ENCODE data around the gene CHID1. TPM values are rescaled to one million over a fixed set of nuclear protein-coding genes. Genes with fewer than 3 reads are reported as not detected.

The CHID1 gene
- total RNA-seq, 2 donors from 2014 or later = 46.9 to 78.7 TPM

- Histone ChIP-seq H3K9me3 (no peaks in the 10 kb centered on the region), H3K27ac (peak overlapping the region; percentile 92 to 95), H3K36me3 (no peaks in the 10 kb centered on the region), H3K4me1 (peaks cover 0 to 20% of the 10 kb centered on the region in 2 donors), H3K4me3 (peak overlapping the region; percentile 88 to 94), H3K27me3 (no peaks in the 10 kb centered on the region)
- DNase-seq (ENCODE audit: low spot score) = peak; percentile 69
- no peak for TF ChIP-seq CTCF (IDR thresholded peaks at IDR 0.05)
These were observed 650 bp upstream of the CHID1 start for GRCh38 chr11:911031-911889.

GRCh38 chr11:910044-910588 is 494 bp downstream of the CHID1 start:
- Histone ChIP-seq H3K4me3 (peak overlapping the region; percentile 88 to 94), H3K36me3 (no peaks in the 10 kb centered on the region), H3K4me1 (peaks cover 0 to 20% of the 10 kb centered on the region in 2 donors), H3K27me3 (no peaks in the 10 kb centered on the region), H3K9me3 (no peaks in the 10 kb centered on the region), H3K27ac (peak overlapping the region; percentile 92 to 95)
- no peak for TF ChIP-seq CTCF (IDR thresholded peaks at IDR 0.05)
- no peak for DNase-seq (ENCODE audit: low spot score)

GRCh38 chr11:909406-909805 is 1.2 kb downstream of the CHID1 start:
- no peaks in the 10 kb centered on the region for H3K9me3 ChIP-seq
- TF ChIP-seq CTCF (IDR thresholded peaks at IDR 0.05) = no peak
- no peaks in the 10 kb centered on the region for H3K27me3 ChIP-seq
- H3K4me3 ChIP-seq = no peak overlapping the region
- peaks cover 3% of the 10 kb centered on the region for H3K36me3 ChIP-seq
- H3K27ac ChIP-seq = no peak overlapping the region
- peaks cover 0 to 20% of the 10 kb centered on the region in 2 donors for H3K4me1 ChIP-seq
- DNase-seq (ENCODE audit: low spot score) = no peak

GRCh38 chr11:908273-908672 is 2.3 kb downstream of the CHID1 start:
- Histone ChIP-seq H3K27ac (no peak overlapping the region), H3K36me3 (peaks cover 12% of the 10 kb centered on the region), H3K4me3 (no peak overlapping the region), H3K9me3 (no peaks in the 10 kb centered on the region), H3K4me1 (peaks cover 0 to 20% of the 10 kb centered on the region in 2 donors), H3K27me3 (no peaks in the 10 kb centered on the region)
- TF ChIP-seq CTCF (IDR thresholded peaks at IDR 0.05) = no peak
- no peak for DNase-seq (ENCODE audit: low spot score)

- no peak overlapping the region for H3K27ac ChIP-seq
- no peaks in the 10 kb centered on the region for H3K9me3 ChIP-seq
- no peaks in the 10 kb centered on the region for H3K27me3 ChIP-seq
- no peak for TF ChIP-seq CTCF (IDR thresholded peaks at IDR 0.05)
- H3K4me3 ChIP-seq = no peak overlapping the region
- DNase-seq (ENCODE audit: low spot score) = no peak
- peaks cover 0 to 20% of the 10 kb centered on the region in 2 donors for H3K4me1 ChIP-seq
- peaks cover 18% of the 10 kb centered on the region for H3K36me3 ChIP-seq
These were observed 2.9 kb downstream of the CHID1 start for GRCh38 chr11:907668-908067.
